CD4-positive, alpha-beta T cell treated with Interleukin-1 beta for 1 hour (primary cell): ENCODE data around the gene ZNF81.
"Not testable (repeated sequence)": the region's sequence is repeated elsewhere in the genome, so short reads cannot be mapped to it uniquely, and the experiment has no call there.

Experiments
- DNase-seq, 2 donors: peaks; one replicate each; pipeline ENCODE4 v3.0.0-alpha.2; 2020 to 2022

The ZNF81 gene

GRCh38 chrX:47936940-47937317, 100.2 kb downstream of the ZNF81 start:
- no peak for DNase-seq

GRCh38 chrX:47940448-47940847, 103.7 kb downstream of the ZNF81 start:
- no peak for DNase-seq

GRCh38 chrX:47941423-47941822, 104.7 kb downstream of the ZNF81 start:
- no peak for DNase-seq

GRCh38 chrX:47955295-47955694, 118.6 kb downstream of the ZNF81 start:
- not testable (repeated sequence) for DNase-seq

GRCh38 chrX:47956016-47956415, 119.3 kb downstream of the ZNF81 start:
- DNase-seq = no peak

GRCh38 chrX:47958206-47958605, 121.5 kb downstream of the ZNF81 start:
- DNase-seq = not testable (repeated sequence)

GRCh38 chrX:47958761-47959342, 122.2 kb downstream of the ZNF81 start:
- DNase-seq = peak; percentile 27 to 40

GRCh38 chrX:47960406-47960805, 123.7 kb downstream of the ZNF81 start:
- peak in 1 of 2 donors; percentile 33 for DNase-seq

- DNase-seq = not testable (repeated sequence)
These were observed 125.1 kb downstream of the ZNF81 start for GRCh38 chrX:47961830-47962229.

GRCh38 chrX:47965526-47965925, 128.8 kb downstream of the ZNF81 start:
- DNase-seq = not testable (repeated sequence)
